Smooth muscle cell (in vitro differentiated cells): ENCODE measurements around the gene MMP14. TPM values are rescaled to one million over a fixed set of nuclear protein-coding genes. Genes with fewer than 3 reads are reported as not detected.
"Not testable (repeated sequence)": the region's sequence is repeated elsewhere in the genome, so short reads cannot be mapped to it uniquely, and the experiment has no call there.

Source experiments
- DNase-seq: peaks from one replicate; lab custom pipeline; 2025; ENCODE audit not compliant: unreplicated experiment; lab: John Stamatoyannopoulos, UW
- H2AFZ ChIP-seq: fragments of 200-600 bp; sonication (generic); 2 replicates; pipeline ENCODE4 v1.6.0; 2016; ENCODE audit warnings: antibody characterized with exemption, low read depth, mild to moderate bottlenecking
- H3F3A ChIP-seq: fragments of 200-600 bp; sonication (generic); 2 replicates; pipeline ENCODE4 v1.6.0; 2017; ENCODE audit warnings: antibody characterized with exemption, low read depth
- H3K27ac ChIP-seq: fragments of 200-600 bp; sonication (generic); 2 replicates; pipeline ENCODE4 v1.5.1; 2016; ENCODE audit warnings: low read depth, mild to moderate bottlenecking
- H3K27me3 ChIP-seq: fragments of 200-600 bp; sonication (generic); 2 replicates; pipeline ENCODE4 v1.6.1; 2016; ENCODE audit warnings: low read depth, mild to moderate bottlenecking
- H3K36me3 ChIP-seq: fragments of 200-600 bp; sonication (generic); 2 replicates; pipeline ENCODE4 v1.5.1; 2016; ENCODE audit warnings: low read depth
- H3K4me1 ChIP-seq: fragments of 200-600 bp; sonication (generic); 2 replicates; pipeline ENCODE4 v1.5.1; 2016; ENCODE audit warnings: low read depth
- H3K4me2 ChIP-seq: fragments of 200-600 bp; sonication (generic); 2 replicates; pipeline ENCODE4 v1.6.0; 2016; ENCODE audit warnings: mild to moderate bottlenecking
- H3K4me3 ChIP-seq: fragments of 200-600 bp; sonication (generic); 2 replicates; pipeline ENCODE4 v1.5.1; 2016; ENCODE audit warnings: mild to moderate bottlenecking
- H3K79me2 ChIP-seq: fragments of 200-600 bp; sonication (generic); 2 replicates; pipeline ENCODE4 v1.6.0; 2016; ENCODE audit warnings: low read depth, mild to moderate bottlenecking
- H3K9ac ChIP-seq: fragments of 200-600 bp; sonication (generic); 2 replicates; pipeline ENCODE4 v1.6.0; 2016; ENCODE audit warnings: low read depth
- H3K9me3 ChIP-seq: fragments of 200-600 bp; sonication (generic); replicated peaks from 2 replicates; pipeline ENCODE4 v1.5.1; 2016; ENCODE audit warnings: low read depth
- H4K20me1 ChIP-seq: fragments of 200-600 bp; sonication (generic); 2 replicates; pipeline ENCODE4 v1.6.0; 2016; ENCODE audit warnings: low read depth
- WGBS: methylation state at CpG from one replicate; pipeline ENCODE4 v1.1.7; 2016; ENCODE audit warnings: low lambda C conversion rate; 5-methylcytosine and 5-hydroxymethylcytosine counted together
- polyA plus RNA-seq: library from polyadenylated mRNA; unstranded; fragments of >200 nt; fragmentation: Nextera tagmentation; extraction: Ambion mirVana; gene quantifications from 2 replicates; pipeline ENCODE4 v1.2.1, GENCODE V29; 2016
- total RNA-seq: library from RNA; depleted of rRNA; stranded (reverse); fragments of >200 nt; gene quantifications from 2 replicates; pipeline ENCODE4 v1.2.3, GENCODE V29; 2014
- TF ChIP-seq, protein P1 (sequence below): fragments of 200-600 bp; sonication (generic); IDR thresholded peaks from 2 replicates; pipeline ENCODE4 v1.5.1; 2017; ENCODE audit warnings: borderline replicate concordance, mild to moderate bottlenecking, antibody characterized with exemption; ENCODE audit not compliant: insufficient read depth, poor library complexity, severe bottlenecking

The MMP14 gene
- total and polyA plus RNA-seq, 2 experiments from 2014 or later: 58.1 to 444 TPM

DNA sequence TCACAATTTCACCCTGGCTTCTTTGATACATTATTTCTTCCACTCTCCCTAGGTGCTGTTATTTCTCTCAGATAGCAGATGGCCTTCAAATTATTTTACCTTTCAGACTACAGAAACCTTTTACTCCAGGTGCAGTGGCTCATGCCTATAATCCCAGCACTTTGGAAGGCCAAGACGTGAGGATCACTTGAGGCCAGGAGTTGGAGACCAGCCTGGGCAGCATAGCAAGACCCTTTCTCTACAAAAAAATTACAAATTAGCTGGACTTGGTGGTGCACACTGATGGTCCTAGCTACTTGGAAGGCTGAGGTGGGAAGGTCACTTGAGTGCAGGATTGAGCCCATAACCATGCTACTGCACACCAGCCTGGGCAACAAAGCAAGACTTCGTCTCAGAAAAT is 44.2 kb upstream of the MMP14 start:
- Histone ChIP-seq H3K27ac (peak overlapping the region; percentile 43), H3K9ac (no peak overlapping the region), H3K4me3 (no peak overlapping the region), H3K27me3 (no peaks in the 10 kb centered on the region), H2AFZ (no peak overlapping the region), H3K79me2 (no peaks in the 10 kb centered on the region), H3K36me3 (no peaks in the 10 kb centered on the region), H3K4me2 (no peak overlapping the region), H4K20me1 (no peaks in the 10 kb centered on the region), H3K4me1 (no peaks in the 10 kb centered on the region), H3K9me3 (no peaks in the 10 kb centered on the region), H3F3A (peaks cover 5% of the 10 kb centered on the region)
- no peak for DNase-seq
- WGBS: 89% methylated on average over 2 of the region's 2 CpGs
- TF ChIP-seq, protein P1, sequence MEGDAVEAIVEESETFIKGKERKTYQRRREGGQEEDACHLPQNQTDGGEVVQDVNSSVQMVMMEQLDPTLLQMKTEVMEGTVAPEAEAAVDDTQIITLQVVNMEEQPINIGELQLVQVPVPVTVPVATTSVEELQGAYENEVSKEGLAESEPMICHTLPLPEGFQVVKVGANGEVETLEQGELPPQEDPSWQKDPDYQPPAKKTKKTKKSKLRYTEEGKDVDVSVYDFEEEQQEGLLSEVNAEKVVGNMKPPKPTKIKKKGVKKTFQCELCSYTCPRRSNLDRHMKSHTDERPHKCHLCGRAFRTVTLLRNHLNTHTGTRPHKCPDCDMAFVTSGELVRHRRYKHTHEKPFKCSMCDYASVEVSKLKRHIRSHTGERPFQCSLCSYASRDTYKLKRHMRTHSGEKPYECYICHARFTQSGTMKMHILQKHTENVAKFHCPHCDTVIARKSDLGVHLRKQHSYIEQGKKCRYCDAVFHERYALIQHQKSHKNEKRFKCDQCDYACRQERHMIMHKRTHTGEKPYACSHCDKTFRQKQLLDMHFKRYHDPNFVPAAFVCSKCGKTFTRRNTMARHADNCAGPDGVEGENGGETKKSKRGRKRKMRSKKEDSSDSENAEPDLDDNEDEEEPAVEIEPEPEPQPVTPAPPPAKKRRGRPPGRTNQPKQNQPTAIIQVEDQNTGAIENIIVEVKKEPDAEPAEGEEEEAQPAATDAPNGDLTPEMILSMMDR: no peak

DNA sequence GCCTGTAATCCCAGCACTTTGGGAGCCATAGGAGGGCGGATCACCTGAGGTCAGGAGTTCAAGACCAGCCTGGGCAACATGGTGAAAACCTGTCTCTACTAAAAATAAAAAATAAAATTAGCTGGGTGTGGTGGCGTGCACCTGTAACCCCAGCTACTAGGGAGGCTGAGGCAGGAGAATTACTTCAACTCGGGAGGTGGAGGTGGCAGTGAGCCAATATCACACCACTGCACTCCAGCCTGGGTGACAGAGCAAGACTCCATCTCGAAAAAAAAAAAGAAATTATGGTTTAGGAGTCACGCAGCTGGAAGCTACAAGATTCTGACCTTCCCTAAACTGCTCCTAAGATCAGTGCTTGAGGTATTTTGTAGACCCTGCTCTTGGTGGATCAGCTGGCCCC is 42.8 kb upstream of the MMP14 start:
- H3K36me3 ChIP-seq, H3K79me2 ChIP-seq, H3F3A ChIP-seq, H3K27me3 ChIP-seq, H4K20me1 ChIP-seq, H3K4me2 ChIP-seq, H3K9ac ChIP-seq, H3K4me1 ChIP-seq, DNase-seq, H3K27ac ChIP-seq, H3K9me3 ChIP-seq, H2AFZ ChIP-seq, H3K4me3 ChIP-seq: not testable (repeated sequence)
- 95% methylated on average over 5 of the region's 5 CpGs for WGBS

DNA sequence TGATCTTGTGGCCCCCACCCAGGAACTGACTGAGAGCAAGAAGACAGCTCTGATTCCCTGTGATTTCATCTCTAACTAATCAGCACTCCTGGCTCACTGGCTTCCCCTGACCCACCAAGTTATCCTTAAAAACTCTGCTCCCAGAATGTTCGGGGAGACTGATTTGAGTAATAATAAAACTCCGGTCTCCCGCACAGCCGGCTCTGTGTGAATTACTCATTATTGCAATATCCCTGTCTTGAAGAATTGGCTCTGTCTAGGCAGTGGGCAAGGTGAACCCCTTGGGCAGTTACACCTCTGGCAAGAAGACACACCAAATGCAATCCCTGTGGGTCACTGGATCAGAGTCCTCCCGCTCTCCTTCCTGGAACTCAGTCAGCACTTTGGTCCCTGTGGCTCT is 42.4 kb upstream of the MMP14 start:
- Histone ChIP-seq H3K36me3 (no peaks in the 10 kb centered on the region), H3K9ac (no peak overlapping the region), H3K4me2 (no peak overlapping the region), H3K9me3 (no peaks in the 10 kb centered on the region), H3K79me2 (no peaks in the 10 kb centered on the region), H2AFZ (no peak overlapping the region), H3K4me1 (no peaks in the 10 kb centered on the region), H3K27me3 (no peaks in the 10 kb centered on the region), H3K4me3 (no peak overlapping the region), H3F3A (peaks cover 5% of the 10 kb centered on the region), H4K20me1 (no peaks in the 10 kb centered on the region), H3K27ac (no peak overlapping the region)
- TF ChIP-seq, protein P1: no peak
- WGBS: 87% methylated on average over 5 of the region's 5 CpGs
- no peak for DNase-seq

DNA sequence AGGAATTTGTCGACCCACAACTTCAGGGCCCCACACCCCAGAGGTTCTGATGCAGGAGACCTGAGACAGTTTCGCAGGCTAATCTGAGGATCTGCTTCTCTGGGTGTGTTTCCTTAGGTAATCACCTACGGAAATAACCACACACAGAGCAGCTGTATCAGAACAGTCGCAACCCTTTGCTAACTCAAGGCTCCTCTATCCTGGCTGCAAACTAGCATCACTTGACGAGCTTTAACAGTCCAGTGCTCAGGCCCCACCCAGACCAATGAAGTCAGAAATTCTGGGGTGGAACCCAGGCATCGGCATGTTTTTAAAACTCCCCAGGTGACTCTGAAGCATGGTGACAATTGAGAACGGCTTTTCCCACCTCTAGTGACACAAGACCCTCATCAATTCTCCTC is 41.8 kb upstream of the MMP14 start:
- Histone ChIP-seq H3K27me3 (no peaks in the 10 kb centered on the region), H3K9me3 (no peaks in the 10 kb centered on the region), H2AFZ (no peak overlapping the region), H4K20me1 (no peaks in the 10 kb centered on the region), H3K36me3 (no peaks in the 10 kb centered on the region), H3K4me2 (no peak overlapping the region), H3K79me2 (no peaks in the 10 kb centered on the region), H3F3A (peaks cover 5% of the 10 kb centered on the region), H3K27ac (no peak overlapping the region), H3K4me1 (no peaks in the 10 kb centered on the region), H3K4me3 (no peak overlapping the region), H3K9ac (no peak overlapping the region)
- no peak for DNase-seq
- 91% methylated on average over 7 of the region's 7 CpGs for WGBS
- TF ChIP-seq, protein P1: no peak
